Stomach (tissue), 4 donors: ENCODE measurements around the gene MYH11.

Experiments used
- EP300 ChIP-seq: sonication (generic); formaldehyde crosslinking; IDR thresholded peaks from one replicate; pipeline ENCODE4 v1.6.1; 2017; ENCODE audit warnings: antibody characterized with exemption
- POLR2A ChIP-seq, 4 donors: fragments of 450-650 bp; IDR thresholded peaks; one replicate each; pipeline ENCODE4 v1.6.1; 2016; ENCODE audit warnings: antibody characterized with exemption in 4 of 4, control low read depth in 2 of 4, mild to moderate bottlenecking in 1 of 4, moderate library complexity in 1 of 4
- TF ChIP-seq, protein P1 (sequence below), 7 experiments: fragments of 450-650 bp in 4 of 7; fragments of 200-600 bp in 3 of 7; sonication (generic) in 3 of 7; IDR thresholded peaks; one replicate each; pipeline ENCODE4 v1.5.1; 2016 to 2019; ENCODE audit warnings: antibody characterized with exemption in 7 of 7, control low read depth in 2 of 7, mild to moderate bottlenecking in 1 of 7

- TF ChIP-seq, protein P1, sequence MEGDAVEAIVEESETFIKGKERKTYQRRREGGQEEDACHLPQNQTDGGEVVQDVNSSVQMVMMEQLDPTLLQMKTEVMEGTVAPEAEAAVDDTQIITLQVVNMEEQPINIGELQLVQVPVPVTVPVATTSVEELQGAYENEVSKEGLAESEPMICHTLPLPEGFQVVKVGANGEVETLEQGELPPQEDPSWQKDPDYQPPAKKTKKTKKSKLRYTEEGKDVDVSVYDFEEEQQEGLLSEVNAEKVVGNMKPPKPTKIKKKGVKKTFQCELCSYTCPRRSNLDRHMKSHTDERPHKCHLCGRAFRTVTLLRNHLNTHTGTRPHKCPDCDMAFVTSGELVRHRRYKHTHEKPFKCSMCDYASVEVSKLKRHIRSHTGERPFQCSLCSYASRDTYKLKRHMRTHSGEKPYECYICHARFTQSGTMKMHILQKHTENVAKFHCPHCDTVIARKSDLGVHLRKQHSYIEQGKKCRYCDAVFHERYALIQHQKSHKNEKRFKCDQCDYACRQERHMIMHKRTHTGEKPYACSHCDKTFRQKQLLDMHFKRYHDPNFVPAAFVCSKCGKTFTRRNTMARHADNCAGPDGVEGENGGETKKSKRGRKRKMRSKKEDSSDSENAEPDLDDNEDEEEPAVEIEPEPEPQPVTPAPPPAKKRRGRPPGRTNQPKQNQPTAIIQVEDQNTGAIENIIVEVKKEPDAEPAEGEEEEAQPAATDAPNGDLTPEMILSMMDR (IDR thresholded peaks at IDR 0.05), result no peak
- TF ChIP-seq EP300, result no peak
- TF ChIP-seq POLR2A (IDR thresholded peaks at IDR 0.05), result no peak
Measured at GRCh38 chr16:15741207-15741871, 115.5 kb downstream of the MYH11 start.
